ENCODE measurements around the gene MYT1. TPM values are rescaled to one million over a fixed set of nuclear protein-coding genes. Genes with fewer than 3 reads are reported as not detected.

The MYT1 gene
- total and polyA plus RNA-seq, 4 donors = under 0.01 to 6.5 (median 0.08) TPM

GRCh38 chr20:64119681-64120341, 44.4 kb upstream of the MYT1 start:
- 68% methylated on average over 14 of the region's 14 CpGs for whole genome bisulfite sequencing
- no peak for DNase-seq (ENCODE audit: low spot score)
- Histone ChIP-seq H3K27ac (ENCODE audit: low read depth in 1 of 2, low read length in 2 of 2) (no peak overlapping the region), H3K9ac (ENCODE audit: low read depth in 1 of 2, low read length in 2 of 2) (no peak overlapping the region), H3K9me3 (ENCODE audit: control insufficient read depth in 4 of 4, low read length in 3 of 4) (no peaks in the 10 kb centered on the region), H3K4me1 (ENCODE audit: control insufficient read depth in 4 of 4, insufficient read depth in 4 of 4, low read length in 3 of 4) (peaks cover 0 to 4% (median under 1%) of the 10 kb centered on the region in 4 donors), H3K4me3 (ENCODE audit: low read depth in 1 of 3, low read length in 3 of 3) (no peak overlapping the region), H3K36me3 (ENCODE audit: control insufficient read depth in 4 of 4, insufficient read depth in 3 of 4, low read depth in 1 of 4, low read length in 3 of 4) (no peaks in the 10 kb centered on the region), H3K27me3 (ENCODE audit: control insufficient read depth in 4 of 4, insufficient read depth in 4 of 4, low read length in 3 of 4) (peaks cover 0 to 3% (median 1%) of the 10 kb centered on the region in 4 donors)
- TF ChIP-seq ATF3 (IDR thresholded peaks at IDR 0.05) (no peak), GABPA (IDR thresholded peaks at IDR 0.05 in 1 of 2, conservative IDR thresholded peaks at IDR 0.05 in 1 of 2) (no peak), NR2F2 (IDR thresholded peaks at IDR 0.05) (no peak), RXRA (IDR thresholded peaks at IDR 0.05) (no peak), REST (IDR thresholded peaks at IDR 0.05) (no peak), RAD21 (IDR thresholded peaks at IDR 0.05) (no peak), JUND (IDR thresholded peaks at IDR 0.05) (no peak), HNF4A (conservative IDR thresholded peaks at IDR 0.05) (no peak), EGR1 (IDR thresholded peaks at IDR 0.05; ENCODE audit: low read depth in 2 of 2) (no peak), SP1 (IDR thresholded peaks at IDR 0.05) (no peak), FOXA2 (IDR thresholded peaks at IDR 0.05) (no peak), HNF4G (IDR thresholded peaks at IDR 0.05) (no peak), FOXA1 (IDR thresholded peaks at IDR 0.05) (no peak), YY1 (IDR thresholded peaks at IDR 0.05) (no peak), TAF1 (conservative IDR thresholded peaks at IDR 0.05) (no peak)
- TF ChIP-seq, protein P1, sequence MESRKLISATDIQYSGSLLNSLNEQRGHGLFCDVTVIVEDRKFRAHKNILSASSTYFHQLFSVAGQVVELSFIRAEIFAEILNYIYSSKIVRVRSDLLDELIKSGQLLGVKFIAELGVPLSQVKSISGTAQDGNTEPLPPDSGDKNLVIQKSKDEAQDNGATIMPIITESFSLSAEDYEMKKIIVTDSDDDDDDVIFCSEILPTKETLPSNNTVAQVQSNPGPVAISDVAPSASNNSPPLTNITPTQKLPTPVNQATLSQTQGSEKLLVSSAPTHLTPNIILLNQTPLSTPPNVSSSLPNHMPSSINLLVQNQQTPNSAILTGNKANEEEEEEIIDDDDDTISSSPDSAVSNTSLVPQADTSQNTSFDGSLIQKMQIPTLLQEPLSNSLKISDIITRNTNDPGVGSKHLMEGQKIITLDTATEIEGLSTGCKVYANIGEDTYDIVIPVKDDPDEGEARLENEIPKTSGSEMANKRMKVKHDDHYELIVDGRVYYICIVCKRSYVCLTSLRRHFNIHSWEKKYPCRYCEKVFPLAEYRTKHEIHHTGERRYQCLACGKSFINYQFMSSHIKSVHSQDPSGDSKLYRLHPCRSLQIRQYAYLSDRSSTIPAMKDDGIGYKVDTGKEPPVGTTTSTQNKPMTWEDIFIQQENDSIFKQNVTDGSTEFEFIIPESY (IDR thresholded peaks at IDR 0.05) = no peak
- TF ChIP-seq, protein P2, sequence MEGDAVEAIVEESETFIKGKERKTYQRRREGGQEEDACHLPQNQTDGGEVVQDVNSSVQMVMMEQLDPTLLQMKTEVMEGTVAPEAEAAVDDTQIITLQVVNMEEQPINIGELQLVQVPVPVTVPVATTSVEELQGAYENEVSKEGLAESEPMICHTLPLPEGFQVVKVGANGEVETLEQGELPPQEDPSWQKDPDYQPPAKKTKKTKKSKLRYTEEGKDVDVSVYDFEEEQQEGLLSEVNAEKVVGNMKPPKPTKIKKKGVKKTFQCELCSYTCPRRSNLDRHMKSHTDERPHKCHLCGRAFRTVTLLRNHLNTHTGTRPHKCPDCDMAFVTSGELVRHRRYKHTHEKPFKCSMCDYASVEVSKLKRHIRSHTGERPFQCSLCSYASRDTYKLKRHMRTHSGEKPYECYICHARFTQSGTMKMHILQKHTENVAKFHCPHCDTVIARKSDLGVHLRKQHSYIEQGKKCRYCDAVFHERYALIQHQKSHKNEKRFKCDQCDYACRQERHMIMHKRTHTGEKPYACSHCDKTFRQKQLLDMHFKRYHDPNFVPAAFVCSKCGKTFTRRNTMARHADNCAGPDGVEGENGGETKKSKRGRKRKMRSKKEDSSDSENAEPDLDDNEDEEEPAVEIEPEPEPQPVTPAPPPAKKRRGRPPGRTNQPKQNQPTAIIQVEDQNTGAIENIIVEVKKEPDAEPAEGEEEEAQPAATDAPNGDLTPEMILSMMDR (IDR thresholded peaks at IDR 0.05; ENCODE audit: low read depth, low read length, missing input control) = no peak
- TF ChIP-seq, protein P3, sequence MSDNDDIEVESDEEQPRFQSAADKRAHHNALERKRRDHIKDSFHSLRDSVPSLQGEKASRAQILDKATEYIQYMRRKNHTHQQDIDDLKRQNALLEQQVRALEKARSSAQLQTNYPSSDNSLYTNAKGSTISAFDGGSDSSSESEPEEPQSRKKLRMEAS (IDR thresholded peaks at IDR 0.05) = no peak
